ENCODE results near the gene ZNF491. TPM values are rescaled to one million over a fixed set of nuclear protein-coding genes. Genes with fewer than 3 reads are reported as not detected.

The ZNF491 gene
- 5.2 TPM for total RNA-seq

DNA sequence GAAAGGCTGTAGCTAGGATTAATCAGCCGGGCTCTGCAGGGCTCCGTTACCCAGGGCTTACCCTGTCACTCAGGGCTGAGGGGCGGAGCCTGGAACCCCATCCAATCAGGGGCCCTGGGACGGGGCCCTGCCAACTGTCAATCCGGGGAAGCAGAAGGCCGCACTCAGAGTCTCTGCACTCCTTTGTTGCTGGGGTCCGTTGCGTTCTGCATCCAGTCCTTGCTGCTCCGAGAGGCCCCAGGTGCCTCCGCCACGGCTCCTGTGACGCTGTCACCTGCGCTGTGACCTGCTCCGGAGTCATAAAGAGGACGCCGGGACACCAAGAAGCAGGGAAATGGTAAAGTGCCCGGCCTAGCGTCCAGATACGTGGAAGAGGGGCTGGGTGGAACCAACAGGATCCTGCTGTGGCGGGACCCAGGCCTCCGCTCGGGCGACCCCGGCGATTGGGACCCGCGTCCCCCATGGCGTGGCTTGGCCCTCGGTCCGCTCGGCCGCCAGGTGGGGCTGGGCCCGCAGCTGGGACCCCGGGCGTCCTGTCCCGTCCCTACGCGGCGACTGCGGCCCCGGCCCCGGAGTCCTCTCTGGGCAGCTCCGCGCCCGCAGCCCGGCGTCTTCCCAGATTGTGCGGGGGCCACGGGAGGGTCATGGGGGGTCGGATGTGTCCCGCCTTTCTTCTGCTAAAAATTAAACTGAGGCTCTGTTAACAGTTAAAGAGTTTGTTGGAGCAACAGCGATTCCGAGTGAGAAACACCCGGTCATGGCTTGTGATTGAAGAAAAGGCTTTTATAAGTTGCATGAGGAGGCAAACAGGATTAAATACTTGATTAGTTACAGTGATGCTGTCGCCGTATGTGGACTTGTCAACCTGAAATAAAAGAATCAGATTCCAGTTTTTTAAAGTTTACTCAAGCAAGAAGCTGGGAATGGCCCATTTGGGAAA, at the start of gene ZNF491:
TSS of gene ZNF491 (plus strand) at position 133 of the 940 bp plus-strand sequence. CDS start 7,431 bp downstream, outside the sequence.
- TF ChIP-seq, protein P1, sequence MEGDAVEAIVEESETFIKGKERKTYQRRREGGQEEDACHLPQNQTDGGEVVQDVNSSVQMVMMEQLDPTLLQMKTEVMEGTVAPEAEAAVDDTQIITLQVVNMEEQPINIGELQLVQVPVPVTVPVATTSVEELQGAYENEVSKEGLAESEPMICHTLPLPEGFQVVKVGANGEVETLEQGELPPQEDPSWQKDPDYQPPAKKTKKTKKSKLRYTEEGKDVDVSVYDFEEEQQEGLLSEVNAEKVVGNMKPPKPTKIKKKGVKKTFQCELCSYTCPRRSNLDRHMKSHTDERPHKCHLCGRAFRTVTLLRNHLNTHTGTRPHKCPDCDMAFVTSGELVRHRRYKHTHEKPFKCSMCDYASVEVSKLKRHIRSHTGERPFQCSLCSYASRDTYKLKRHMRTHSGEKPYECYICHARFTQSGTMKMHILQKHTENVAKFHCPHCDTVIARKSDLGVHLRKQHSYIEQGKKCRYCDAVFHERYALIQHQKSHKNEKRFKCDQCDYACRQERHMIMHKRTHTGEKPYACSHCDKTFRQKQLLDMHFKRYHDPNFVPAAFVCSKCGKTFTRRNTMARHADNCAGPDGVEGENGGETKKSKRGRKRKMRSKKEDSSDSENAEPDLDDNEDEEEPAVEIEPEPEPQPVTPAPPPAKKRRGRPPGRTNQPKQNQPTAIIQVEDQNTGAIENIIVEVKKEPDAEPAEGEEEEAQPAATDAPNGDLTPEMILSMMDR (IDR thresholded peaks at IDR 0.05): peak in 1 of 3 experiments; percentile 6
- TF ChIP-seq POLR2A (IDR thresholded peaks at IDR 0.05) (peak in 1 of 2 donors; percentile 42), POLR2AphosphoS5 (IDR thresholded peaks at IDR 0.05; ENCODE audit: insufficient read depth in 1 of 2, low read depth in 1 of 2) (peak; percentile 79 to 85)
- peak in 1 of 2 donors; percentile 90 for DNase-seq (ENCODE audit: extremely low spot score in 2 of 2)
- peaks cover 24% of the 10 kb centered on the region for H3K4me1 ChIP-seq
- no peaks in the 10 kb centered on the region for H3K36me3 ChIP-seq
- intact Hi-C loops (cut with DNase I): loop anchor here (10.0 kb wide), 1 partner anchor 124 kb away; no protein-coding TSS in a partner anchor
- peak within 1 kb of the TSS; percentile 84 for H3K27ac ChIP-seq
- H3K27me3 ChIP-seq: no peaks in the 10 kb centered on the region
- H3K4me3 ChIP-seq: peak within 1 kb of the TSS; percentile 63 to 79
- no peaks in the 10 kb centered on the region for H3K9me3 ChIP-seq

DNA sequence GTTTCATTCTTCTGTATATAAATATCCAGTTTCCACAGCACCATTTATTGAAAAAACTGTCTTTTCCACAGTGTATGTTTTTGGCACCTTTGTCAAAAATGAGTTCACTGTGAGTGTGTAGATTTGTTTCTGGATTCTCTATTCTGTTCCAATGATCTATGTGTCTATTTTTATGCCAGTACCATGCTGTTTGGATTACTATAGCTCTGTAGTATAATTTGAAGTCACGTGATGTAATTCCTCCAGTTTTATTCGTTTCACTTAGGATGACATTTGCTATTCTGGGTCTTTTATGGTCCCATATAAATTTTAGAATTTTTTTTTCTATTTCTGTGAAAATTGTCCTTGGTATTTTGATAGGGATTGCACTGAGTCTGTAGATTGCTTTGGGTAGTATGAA, 48.6 kb upstream of the ZNF491 start:
- DNase-seq (ENCODE audit: extremely low spot score in 2 of 2): no peak
- Histone ChIP-seq H3K27me3 (no peaks in the 10 kb centered on the region), H3K4me3 (no peak overlapping the region), H3K4me1 (no peaks in the 10 kb centered on the region), H3K27ac (no peak overlapping the region), H3K36me3 (no peaks in the 10 kb centered on the region), H3K9me3 (peaks cover 12% of the 10 kb centered on the region)
- intact Hi-C loops (cut with DNase I): no loop called here
- no peak for TF ChIP-seq POLR2A (IDR thresholded peaks at IDR 0.05)
- TF ChIP-seq, protein P1 (IDR thresholded peaks at IDR 0.05): no peak
- no peak for TF ChIP-seq POLR2AphosphoS5 (IDR thresholded peaks at IDR 0.05; ENCODE audit: insufficient read depth in 1 of 2, low read depth in 1 of 2)

DNA sequence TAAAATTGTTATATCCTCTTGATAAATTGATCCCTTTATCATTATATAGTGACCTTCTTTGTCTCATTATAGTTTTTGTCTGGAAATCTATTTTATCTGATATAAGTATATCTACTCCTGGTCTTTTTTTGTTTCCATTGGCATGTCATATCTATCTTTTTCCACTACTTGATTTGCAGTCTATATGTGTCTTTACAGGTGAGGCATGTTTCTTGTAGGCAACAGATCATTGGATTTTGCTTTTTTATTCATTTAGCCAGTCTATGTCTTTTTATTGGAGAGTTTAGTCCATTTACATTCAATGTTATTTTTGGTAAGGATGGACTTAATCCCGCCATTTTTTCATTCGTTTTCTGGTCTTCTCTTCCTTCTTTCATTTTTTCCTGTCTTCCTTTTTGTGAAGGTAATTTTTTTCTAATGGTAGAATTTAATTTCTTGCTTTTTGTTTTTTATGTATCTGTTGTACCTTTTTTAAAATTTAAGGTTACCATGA, 46.0 kb upstream of the ZNF491 start:
- intact Hi-C loops (cut with DNase I): no loop called here
- H3K4me1 ChIP-seq: no peaks in the 10 kb centered on the region
- DNase-seq (ENCODE audit: extremely low spot score in 2 of 2): no peak
- H3K9me3 ChIP-seq: peaks cover 15% of the 10 kb centered on the region
- no peak overlapping the region for H3K27ac ChIP-seq
- H3K36me3 ChIP-seq: no peaks in the 10 kb centered on the region
- TF ChIP-seq POLR2AphosphoS5 (IDR thresholded peaks at IDR 0.05; ENCODE audit: insufficient read depth in 1 of 2, low read depth in 1 of 2) (no peak), POLR2A (IDR thresholded peaks at IDR 0.05) (no peak)
- TF ChIP-seq, protein P1 (IDR thresholded peaks at IDR 0.05): no peak
- no peak overlapping the region for H3K4me3 ChIP-seq
- H3K27me3 ChIP-seq: no peaks in the 10 kb centered on the region

DNA sequence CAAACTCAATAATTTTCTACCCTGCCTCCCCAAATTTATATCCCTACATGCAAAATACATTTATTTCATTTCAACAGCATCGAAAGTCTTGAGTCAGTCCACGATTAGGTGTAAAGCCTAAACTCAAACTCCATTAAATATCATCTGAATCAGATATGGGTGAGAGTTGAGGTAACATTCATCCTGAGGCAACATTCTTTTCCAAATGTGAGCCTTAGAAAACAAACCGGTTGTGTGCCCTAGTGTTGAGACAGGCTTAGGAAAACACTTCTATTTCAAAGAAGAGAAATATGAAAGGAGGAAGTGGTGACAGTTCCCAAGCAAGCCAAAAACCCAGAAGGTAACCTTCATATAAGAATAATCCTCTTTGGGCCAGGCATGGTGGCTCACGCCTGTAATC, 43.7 kb upstream of the ZNF491 start:
- Histone ChIP-seq H3K27me3 (no peaks in the 10 kb centered on the region), H3K4me1 (no peaks in the 10 kb centered on the region), H3K4me3 (no peak overlapping the region), H3K27ac (no peak overlapping the region), H3K9me3 (peaks cover 3% of the 10 kb centered on the region), H3K36me3 (no peaks in the 10 kb centered on the region)
- intact Hi-C loops (cut with DNase I): no loop called here
- no peak for DNase-seq (ENCODE audit: extremely low spot score in 2 of 2)
- TF ChIP-seq, protein P1 (IDR thresholded peaks at IDR 0.05): no peak
- TF ChIP-seq POLR2AphosphoS5 (IDR thresholded peaks at IDR 0.05; ENCODE audit: insufficient read depth in 1 of 2, low read depth in 1 of 2) (no peak), POLR2A (IDR thresholded peaks at IDR 0.05) (no peak)

Data from vagina (tissue), 2 donors.